ENCODE measurements around the gene IGLL1. TPM values are rescaled to one million over a fixed set of nuclear protein-coding genes. Genes with fewer than 3 reads are reported as not detected.
"Not testable (repeated sequence)": the region's sequence is repeated elsewhere in the genome, so short reads cannot be mapped to it uniquely, and the experiment has no call there.

The IGLL1 gene
- total and polyA plus RNA-seq, 10 donors = 0.26 TPM; not detected in 9

DNA sequence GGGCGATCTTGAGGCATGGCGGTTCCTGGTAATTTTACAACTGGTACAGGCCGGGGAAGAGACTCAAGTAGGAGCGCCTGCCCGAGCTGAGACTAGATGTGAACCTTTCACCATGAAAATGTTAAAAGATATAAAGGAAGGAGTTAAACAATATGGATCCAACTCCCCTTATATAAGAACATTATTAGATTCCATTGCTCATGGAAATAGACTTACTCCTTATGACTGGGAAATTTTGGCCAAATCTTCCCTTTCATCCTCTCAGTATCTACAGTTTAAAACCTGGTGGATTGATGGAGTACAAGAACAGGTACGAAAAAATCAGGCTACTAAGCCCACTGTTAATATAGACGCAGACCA is 40.3 kb downstream of the IGLL1 start:
- peaks cover 0 to 42% (median 17%) of the 10 kb centered on the region in 6 donors for H3K4me1 ChIP-seq
- intact Hi-C loops (cut with DNase I; ENCODE audit: low total_unique reads) = loop anchor here (5.0 to 10.0 kb wide), 2 partner anchors 135 to 307 kb away; no protein-coding TSS in a partner anchor
- not testable (repeated sequence) for H3K4me3 ChIP-seq; H3K27me3 ChIP-seq (replicated peaks in 1 of 7); H3K36me3 ChIP-seq; H3K9me3 ChIP-seq; H3K27ac ChIP-seq; DNase-seq
- TF ChIP-seq, protein P1, sequence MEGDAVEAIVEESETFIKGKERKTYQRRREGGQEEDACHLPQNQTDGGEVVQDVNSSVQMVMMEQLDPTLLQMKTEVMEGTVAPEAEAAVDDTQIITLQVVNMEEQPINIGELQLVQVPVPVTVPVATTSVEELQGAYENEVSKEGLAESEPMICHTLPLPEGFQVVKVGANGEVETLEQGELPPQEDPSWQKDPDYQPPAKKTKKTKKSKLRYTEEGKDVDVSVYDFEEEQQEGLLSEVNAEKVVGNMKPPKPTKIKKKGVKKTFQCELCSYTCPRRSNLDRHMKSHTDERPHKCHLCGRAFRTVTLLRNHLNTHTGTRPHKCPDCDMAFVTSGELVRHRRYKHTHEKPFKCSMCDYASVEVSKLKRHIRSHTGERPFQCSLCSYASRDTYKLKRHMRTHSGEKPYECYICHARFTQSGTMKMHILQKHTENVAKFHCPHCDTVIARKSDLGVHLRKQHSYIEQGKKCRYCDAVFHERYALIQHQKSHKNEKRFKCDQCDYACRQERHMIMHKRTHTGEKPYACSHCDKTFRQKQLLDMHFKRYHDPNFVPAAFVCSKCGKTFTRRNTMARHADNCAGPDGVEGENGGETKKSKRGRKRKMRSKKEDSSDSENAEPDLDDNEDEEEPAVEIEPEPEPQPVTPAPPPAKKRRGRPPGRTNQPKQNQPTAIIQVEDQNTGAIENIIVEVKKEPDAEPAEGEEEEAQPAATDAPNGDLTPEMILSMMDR (IDR thresholded peaks at IDR 0.05 in 8 of 11, conservative IDR thresholded peaks at IDR 0.05 in 3 of 11) = peak in 1 of 11 experiments; percentile 22
- 2 to 28% (median 20%) methylated on average over 4 to 7 of the region's 7 CpGs for WGBS, 5 donors

DNA sequence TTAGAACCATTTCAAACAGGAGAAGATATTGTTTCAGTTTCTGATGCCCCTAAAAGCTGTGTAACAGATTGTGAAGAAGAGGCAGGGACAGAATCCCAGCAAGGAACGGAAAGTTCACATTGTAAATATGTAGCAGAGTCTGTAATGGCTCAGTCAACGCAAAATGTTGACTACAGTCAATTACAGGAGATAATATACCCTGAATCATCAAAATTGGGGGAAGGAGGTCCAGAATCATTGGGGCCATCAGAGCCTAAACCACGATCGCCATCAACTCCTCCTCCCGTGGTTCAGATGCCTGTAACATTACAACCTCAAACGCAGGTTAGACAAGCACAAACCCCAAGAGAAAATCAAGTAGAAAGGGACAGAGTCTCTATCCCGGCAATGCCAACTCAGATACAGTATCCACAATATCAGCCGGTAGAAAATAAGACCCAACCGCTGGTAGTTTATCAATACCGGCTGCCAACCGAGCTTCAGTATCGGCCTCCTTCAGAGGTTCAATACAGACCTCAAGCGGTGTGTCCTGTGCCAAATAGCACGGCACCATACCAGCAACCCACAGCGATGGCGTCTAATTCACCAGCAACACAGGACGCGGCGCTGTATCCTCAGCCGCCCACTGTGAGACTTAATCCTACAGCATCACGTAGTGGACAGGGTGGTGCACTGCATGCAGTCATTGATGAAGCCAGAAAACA is 40.8 kb downstream of the IGLL1 start:
- TF ChIP-seq, protein P1 (IDR thresholded peaks at IDR 0.05 in 8 of 11, conservative IDR thresholded peaks at IDR 0.05 in 3 of 11) = peak; percentile 78 to 96 (median 86)
- TF ChIP-seq POLR2A (IDR thresholded peaks at IDR 0.05) (no peak), POLR2AphosphoS5 (IDR thresholded peaks at IDR 0.05) (peak in 2 of 3 donors; percentile 25 to 40)
- Histone ChIP-seq H3K36me3 (no peaks in the 10 kb centered on the region), H3K27ac (peak overlapping the region in 3 of 8 donors; percentile 1 to 52 (median 9)), H3K4me1 (peaks cover 0 to 45% (median 19%) of the 10 kb centered on the region in 6 donors), H3K4me3 (peak overlapping the region in 1 of 8 donors; percentile 41), H3K27me3 (replicated peaks in 1 of 7) (no peaks in the 10 kb centered on the region), H3K9me3 (no peaks in the 10 kb centered on the region)
- 28 to 42% (median 33%) methylated on average over 16 to 21 of the region's 21 CpGs for WGBS, 5 donors
- intact Hi-C loops (cut with DNase I; ENCODE audit: low total_unique reads) = loop anchor here (10.0 kb wide), 1 partner anchor 134 kb away; no protein-coding TSS in a partner anchor
- DNase-seq = peak; percentile 90

DNA sequence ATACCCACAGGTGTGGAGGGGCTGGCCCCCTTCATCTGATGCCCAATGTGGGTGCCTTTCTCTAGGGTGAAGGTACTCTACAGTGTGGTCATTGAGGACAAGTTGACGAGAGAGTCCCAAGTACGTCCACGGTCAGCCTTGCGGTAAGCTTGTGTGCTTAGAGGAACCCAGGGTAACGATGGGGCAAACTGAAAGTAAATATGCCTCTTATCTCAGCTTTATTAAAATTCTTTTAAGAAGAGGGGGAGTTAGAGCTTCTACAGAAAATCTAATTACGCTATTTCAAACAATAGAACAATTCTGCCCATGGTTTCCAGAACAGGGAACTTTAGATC is 41.4 kb downstream of the IGLL1 start:
- intact Hi-C loops (cut with DNase I; ENCODE audit: low total_unique reads) = loop anchor here (10.0 kb wide), 1 partner anchor 134 kb away; no protein-coding TSS in a partner anchor
- DNase-seq = peak; percentile 40
- H3K9me3 ChIP-seq; H3K27me3 ChIP-seq (replicated peaks in 1 of 7); H3K36me3 ChIP-seq; H3K4me3 ChIP-seq: not testable (repeated sequence)
- H3K4me1 ChIP-seq = peaks cover 0 to 52% (median 22%) of the 10 kb centered on the region in 6 donors
- H3K27ac ChIP-seq = peak overlapping the region in 4 of 8 donors; percentile 21 to 52 (median 26)
- 79 to 86% (median 84%) methylated on average over 6 of the region's 6 CpGs for WGBS, 5 donors

DNA sequence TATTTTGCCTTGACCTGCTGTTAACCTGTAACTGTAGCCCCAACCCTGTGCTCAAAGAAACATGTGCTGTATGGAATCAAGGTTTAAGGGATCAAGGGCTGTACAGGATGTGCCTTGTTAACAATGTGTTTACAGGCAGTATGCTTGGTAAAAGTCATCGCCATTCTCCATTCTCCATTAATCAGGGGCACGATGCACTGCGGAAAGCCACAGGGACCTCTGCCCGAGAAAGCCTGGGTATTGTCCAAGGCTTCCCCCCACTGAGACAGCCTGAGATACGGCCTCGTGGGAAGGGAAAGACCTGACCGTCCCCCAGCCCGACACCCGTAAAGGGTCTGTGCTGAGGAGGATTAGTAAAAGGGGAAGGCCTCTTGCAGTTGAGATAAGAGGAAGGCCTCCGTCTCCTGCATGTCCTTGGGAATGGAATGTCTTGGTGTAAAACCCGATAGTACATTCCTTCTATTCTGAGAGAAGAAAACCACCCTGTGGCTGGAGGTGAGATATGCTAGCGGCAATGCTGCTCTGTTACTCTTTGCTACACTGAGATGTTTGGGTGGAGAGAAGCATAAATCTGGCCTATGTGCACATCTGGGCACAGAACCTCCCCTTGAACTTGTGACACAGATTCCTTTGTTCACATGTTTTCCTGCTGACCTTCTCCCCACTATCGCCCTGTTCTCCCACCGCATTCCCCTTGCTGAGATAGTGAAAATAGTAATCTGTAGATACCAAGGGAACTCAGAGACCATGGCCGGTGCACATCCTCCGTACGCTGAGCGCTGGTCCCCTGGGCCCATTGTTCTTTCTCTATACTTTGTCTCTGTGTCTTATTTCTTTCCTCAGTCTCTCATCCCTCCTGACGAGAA is 42.0 kb downstream of the IGLL1 start:
- intact Hi-C loops (cut with DNase I; ENCODE audit: low total_unique reads) = loop anchor here (10.0 kb wide), 1 partner anchor 133 kb away; no protein-coding TSS in a partner anchor
- 64 to 74% (median 69%) methylated on average over 19 of the region's 19 CpGs for WGBS, 5 donors
- peak; percentile 34 for DNase-seq

DNA sequence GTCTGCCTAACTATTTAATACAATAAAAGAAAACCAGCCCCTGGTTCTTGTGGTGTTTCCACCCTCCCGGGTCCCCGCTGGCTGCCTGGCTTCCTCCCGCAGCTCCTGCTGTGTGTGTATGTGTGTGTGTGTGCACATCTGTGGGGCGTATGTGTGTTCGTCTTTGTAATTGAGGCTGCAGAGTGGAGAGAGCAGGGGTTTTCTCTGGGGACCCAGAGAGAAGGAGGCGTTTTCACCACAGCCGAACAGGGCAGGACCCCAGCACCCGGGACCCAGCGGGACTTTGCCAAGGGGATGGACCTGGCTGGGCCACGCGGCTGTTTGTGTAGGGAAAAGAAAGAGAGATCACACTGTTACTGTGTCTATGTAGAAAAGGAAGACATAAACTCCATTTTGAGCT is 42.7 kb downstream of the IGLL1 start:
- intact Hi-C loops (cut with DNase I; ENCODE audit: low total_unique reads) = loop anchor here (10.0 kb wide), 1 partner anchor 133 kb away; no protein-coding TSS in a partner anchor
- H3K9me3 ChIP-seq = no peaks in the 10 kb centered on the region
- H3K4me3 ChIP-seq = no peak overlapping the region
- H3K27ac ChIP-seq = peak overlapping the region in 4 of 8 donors; percentile 8 to 52 (median 33)
- WGBS, 5 donors = 45 to 90% (median 65%) methylated on average over 11 of the region's 11 CpGs
- H3K4me1 ChIP-seq = peaks cover 0 to 62% (median 30%) of the 10 kb centered on the region in 6 donors
- no peaks in the 10 kb centered on the region for H3K36me3 ChIP-seq
- no peaks in the 10 kb centered on the region for H3K27me3 ChIP-seq (replicated peaks in 1 of 7)
- TF ChIP-seq, protein P1 (IDR thresholded peaks at IDR 0.05 in 8 of 11, conservative IDR thresholded peaks at IDR 0.05 in 3 of 11) = no peak
- TF ChIP-seq POLR2AphosphoS5 (IDR thresholded peaks at IDR 0.05) = no peak
- no peak for TF ChIP-seq POLR2A (IDR thresholded peaks at IDR 0.05)
- DNase-seq = peak; percentile 47

More for the DNA sequence above, 42.0 kb downstream of the IGLL1 start:
- H3K4me3 ChIP-seq; H3K9me3 ChIP-seq; H3K36me3 ChIP-seq; H3K27me3 ChIP-seq (replicated peaks in 1 of 7): not testable (repeated sequence)
- Histone ChIP-seq H3K4me1 (peaks cover 0 to 58% (median 28%) of the 10 kb centered on the region in 6 donors), H3K27ac (peak overlapping the region in 6 of 8 donors; percentile 21 to 52 (median 33))

All from spleen (tissue), 11 donors.